Stimulated activated CD4-positive, alpha-beta T cell treated with anti-CD3 and anti-CD28 coated beads, Interleukin-12 subunit alpha, Interleukin-12 subunit beta, amount 100 ng/mL, for 24 hours (primary cell): ENCODE data around the gene PTPRN2.
"Not testable (repeated sequence)": the region's sequence is repeated elsewhere in the genome, so short reads cannot be mapped to it uniquely, and the experiment has no call there.

Source experiments
- DNase-seq, 2 experiments: peaks; one replicate each; pipeline ENCODE4 v3.0.0-alpha.2; 2020; ENCODE audit warnings: low read depth in 2 of 2

Gene PTPRN2

GRCh38 chr7:157502701-157503111 is 1084.9 kb downstream of the PTPRN2 start:
- peak; percentile 15 to 38 for DNase-seq

- no peak for DNase-seq
These were observed 1086.0 kb downstream of the PTPRN2 start for GRCh38 chr7:157501581-157501980.

- not testable (repeated sequence) for DNase-seq
These were observed 1086.6 kb downstream of the PTPRN2 start for GRCh38 chr7:157500989-157501540.

GRCh38 chr7:157500171-157500960 is 1087.3 kb downstream of the PTPRN2 start:
- DNase-seq: no peak

- DNase-seq: no peak
These were observed 1087.8 kb downstream of the PTPRN2 start for GRCh38 chr7:157499835-157500153.

- no peak for DNase-seq
These were observed 1088.3 kb downstream of the PTPRN2 start for GRCh38 chr7:157499121-157499834.

- no peak for DNase-seq
These were observed 1089.0 kb downstream of the PTPRN2 start for GRCh38 chr7:157498657-157499056.

- no peak for DNase-seq
These were observed 1089.6 kb downstream of the PTPRN2 start for GRCh38 chr7:157497744-157498651.

GRCh38 chr7:157497367-157497743 is 1090.3 kb downstream of the PTPRN2 start:
- DNase-seq: no peak

- DNase-seq: no peak
These were observed 1091.0 kb downstream of the PTPRN2 start for GRCh38 chr7:157496416-157497275.

- no peak for DNase-seq
These were observed 1092.0 kb downstream of the PTPRN2 start for GRCh38 chr7:157495594-157495993.

- no peak for DNase-seq
These were observed 1092.5 kb downstream of the PTPRN2 start for GRCh38 chr7:157495177-157495553.

- no peak for DNase-seq
These were observed 1093.0 kb downstream of the PTPRN2 start for GRCh38 chr7:157494506-157495176.

GRCh38 chr7:157493776-157494175 is 1093.8 kb downstream of the PTPRN2 start:
- DNase-seq: no peak

GRCh38 chr7:157493017-157493416 is 1094.6 kb downstream of the PTPRN2 start:
- no peak for DNase-seq

- DNase-seq: no peak
These were observed 1097.1 kb downstream of the PTPRN2 start for GRCh38 chr7:157490465-157490912.

GRCh38 chr7:157489870-157490269 is 1097.8 kb downstream of the PTPRN2 start:
- DNase-seq: not testable (repeated sequence)
